GM12878 (cell line): ENCODE results near the gene CTSA. TPM values are rescaled to one million over a fixed set of nuclear protein-coding genes. Genes with fewer than 3 reads are reported as not detected.

Source experiments
- ATAC-seq: fragments of 200-7000 bp; cut with Tn5 transposase; 3 replicates; pipeline ENCODE4 v1.9.1; 2020; ENCODE audit warnings: mild to moderate bottlenecking, moderate library complexity
- BruUV-seq: library from RNA; stranded (reverse); fragments of 400-500 nt; replicated peaks from 2 replicates; lab custom pipeline; 2021; lab: Mats Ljungman, UMichigan
- CTCF ChIA-PET: fragments of 300-600 bp; sonication (Branson Sonifier 250); formaldehyde crosslinking; extraction: SDS; loops from one replicate; lab custom pipeline; 2021; ENCODE audit warnings: inconsistent platforms; lab: Yijun Ruan, JAX
- POLR2A ChIA-PET: fragments of 350-600 bp; formaldehyde crosslinking; extraction: SDS; loops from one replicate; lab custom pipeline; 2021; ENCODE audit warnings: inconsistent platforms; lab: Charles Lee
- RAD21 ChIA-PET: fragments of 300-600 bp; sonication (Branson Sonifier 250); formaldehyde crosslinking; loops from one replicate; lab custom pipeline; 2023; ENCODE audit warnings: antibody characterized with exemption; ENCODE audit not compliant: unreplicated experiment; lab: Charles Lee
- SMC1A ChIA-PET: fragments of 300-600 bp; sonication (Branson Sonifier 250); formaldehyde crosslinking; loops from one replicate; lab custom pipeline; 2023; ENCODE audit not compliant: unreplicated experiment, uncharacterized antibody; lab: Charles Lee
- DNase-seq: peaks from one replicate; pipeline ENCODE4 v3.0.0-alpha.2; 2011; ENCODE audit warnings: low read depth, low spot score
- FAIRE-seq: peaks from 3 replicates; lab custom pipeline; 2011; peaks lifted over from hg19 to GRCh38; lab: Jason Lieb, UNC
- H2AFZ ChIP-seq: 2 replicates; pipeline ENCODE4 v1.6.0; 2011; ENCODE audit warnings: low read depth, low read length, control low read depth; ENCODE audit not compliant: control insufficient read depth
- H3K27ac ChIP-seq: 2 replicates; pipeline ENCODE4 v1.5.1; 2011; ENCODE audit warnings: control low read depth; ENCODE audit not compliant: control insufficient read depth, insufficient read depth
- H3K27me3 ChIP-seq, 2 experiments: replicated peaks in 1 of 2; 2 replicates each; pipeline versions ENCODE4 v1.6.0 to v1.6.1; 2011; ENCODE audit warnings: low read length in 1 of 2; ENCODE audit not compliant: control insufficient read depth in 2 of 2, insufficient read depth in 2 of 2
- H3K36me3 ChIP-seq, 2 experiments: 2 replicates each; pipeline ENCODE4 v1.5.1; 2011; ENCODE audit warnings: low read length in 1 of 2; ENCODE audit not compliant: control insufficient read depth in 2 of 2, insufficient read depth in 2 of 2
- H3K4me1 ChIP-seq: 2 replicates; pipeline ENCODE4 v1.6.1; 2011; ENCODE audit warnings: mild to moderate bottlenecking, low read length, moderate library complexity, mixed read lengths; ENCODE audit not compliant: control insufficient read depth, insufficient read depth
- H3K4me2 ChIP-seq: 2 replicates; pipeline ENCODE4 v1.6.0; 2011; ENCODE audit warnings: control low read depth; ENCODE audit not compliant: control insufficient read depth, insufficient read depth
- H3K4me3 ChIP-seq: fragments of 200-600 bp; sonication (generic); 2 replicates; pipeline ENCODE4 v1.5.1; 2016
- H3K79me2 ChIP-seq: 2 replicates; pipeline ENCODE4 v1.6.0; 2011; ENCODE audit warnings: low read length; ENCODE audit not compliant: control insufficient read depth, insufficient read depth
- H3K9ac ChIP-seq: 2 replicates; pipeline ENCODE4 v1.8.0; 2011; ENCODE audit warnings: low read length, control low read depth, mixed read lengths; ENCODE audit not compliant: control insufficient read depth, insufficient read depth
- H3K9me3 ChIP-seq: replicated peaks from 3 replicates; pipeline ENCODE4 v1.5.1; 2011; ENCODE audit warnings: mild to moderate bottlenecking, low read length; ENCODE audit not compliant: control insufficient read depth, insufficient read depth
- H4K20me1 ChIP-seq: 2 replicates; pipeline ENCODE4 v1.6.0; 2011; ENCODE audit not compliant: control insufficient read depth, insufficient read depth
- ASH2L ChIP-seq: fragments of 300-600, 200-600 bp; sonication (generic); IDR thresholded peaks from 2 replicates; pipeline ENCODE4 v1.6.1; 2017; ENCODE audit warnings: low read depth, mild to moderate bottlenecking, borderline replicate concordance
- HCFC1 ChIP-seq: fragments of 150-350 bp; IDR thresholded peaks from 2 replicates; pipeline ENCODE4 v1.6.1; 2014; ENCODE audit warnings: low read length
- JUNB ChIP-seq: IDR thresholded peaks from 2 replicates; pipeline ENCODE4 v1.6.1; 2016; ENCODE audit warnings: antibody characterized with exemption, mild to moderate bottlenecking
- KDM1A ChIP-seq: fragments of 200-600 bp; sonication (generic); IDR thresholded peaks from 2 replicates; pipeline ENCODE4 v1.6.1; 2016; ENCODE audit warnings: borderline replicate concordance
- KLF5 ChIP-seq: fragments of 450-650 bp; IDR thresholded peaks from 2 replicates; pipeline ENCODE4 v1.6.1; 2014; ENCODE audit warnings: mild to moderate bottlenecking; ENCODE audit not compliant: partially characterized antibody
- POLR2AphosphoS2 ChIP-seq: IDR thresholded peaks from 2 replicates; pipeline ENCODE4 v1.6.1; 2011; ENCODE audit warnings: low read depth, mild to moderate bottlenecking, low read length, improper control_type of control experiment, moderate library complexity
- POLR2AphosphoS5 ChIP-seq: IDR thresholded peaks from 2 replicates; pipeline ENCODE4 v1.6.1; 2011; ENCODE audit warnings: mild to moderate bottlenecking, low read length, inconsistent platforms
- RELB ChIP-seq: fragments of 450-650 bp; IDR thresholded peaks from 2 replicates; pipeline ENCODE4 v1.6.1; 2017; ENCODE audit warnings: low read depth, mild to moderate bottlenecking, moderate library complexity
- SMAD5 ChIP-seq: IDR thresholded peaks from 2 replicates; pipeline ENCODE4 v1.6.1; 2016; ENCODE audit warnings: antibody characterized with exemption, low read depth
- SMC3 ChIP-seq: IDR thresholded peaks from 2 replicates; pipeline ENCODE4 v1.6.1; 2011; ENCODE audit warnings: low read length, improper control_type of control experiment, borderline replicate concordance
- STAT1 ChIP-seq: fragments of 450-650 bp; conservative IDR thresholded peaks from 2 replicates; pipeline ENCODE4 v1.6.1; 2014; ENCODE audit warnings: antibody characterized with exemption, mild to moderate bottlenecking
- TCF12 ChIP-seq: IDR thresholded peaks from 2 replicates; pipeline ENCODE4 v1.6.1; 2011; ENCODE audit warnings: low read depth, mild to moderate bottlenecking, low read length
- TCF7 ChIP-seq: IDR thresholded peaks from 2 replicates; pipeline ENCODE4 v1.6.1; 2014; ENCODE audit warnings: antibody characterized with exemption, borderline replicate concordance
- ZNF24 ChIP-seq: fragments of 450-650 bp; IDR thresholded peaks from 2 replicates; pipeline ENCODE4 v1.6.1; 2017; ENCODE audit warnings: antibody characterized with exemption, mild to moderate bottlenecking
- ZNF592 ChIP-seq: fragments of 450-650 bp; IDR thresholded peaks from 2 replicates; pipeline ENCODE4 v1.6.1; 2017; ENCODE audit warnings: mild to moderate bottlenecking, moderate library complexity
- WGBS: methylation state at CpG from one replicate; pipeline ENCODE4 v1.1.6; 2016; ENCODE audit warnings: low lambda C conversion rate; ENCODE audit not compliant: insufficient replicate concordance, insufficient coverage; ENCODE audit errors: missing lambda C conversion rate; 5-methylcytosine and 5-hydroxymethylcytosine counted together
- in situ Hi-C: fragments of 300-500 bp; cut with MboI; formaldehyde crosslinking; loops from 9 replicates; pipeline ENCODE4 v1.14.3; 2018; ENCODE audit warnings: mixed read lengths
- intact Hi-C: fragments of 100-400 bp; cut with micrococcal nuclease; formaldehyde crosslinking; loops from one replicate; pipeline ENCODE4 v1.14.2; 2022; ENCODE audit not compliant: unreplicated experiment
- polyA plus RNA-seq, 11 experiments: library from polyadenylated mRNA; depleted of rRNA in 4 of 11; unstranded in 6 of 11; stranded (reverse) in 5 of 11; fragments of >200 nt; fragmentation: Nextera tagmentation in 4 of 11; fragmentation: Illumina TruSeq in 1 of 11; extraction: Ambion mirVana in 4 of 11; extraction: Trizol in 1 of 11; gene quantifications; 1 replicate in 1 of 11; 2 replicates in 10 of 11; pipeline versions ENCODE4 v1.2.1 to v1.2.3, GENCODE V29; 2011 to 2016; ENCODE audit warnings: inconsistent platforms in 2 of 11, missing spikeins in 2 of 11, low read depth in 1 of 11
- total RNA-seq, 4 experiments: library from RNA; depleted of rRNA in 3 of 4; stranded (reverse); fragments of >200 nt in 3 of 4; fragmentation: Illumina TruSeq in 1 of 4; extraction: Trizol in 1 of 4; gene quantifications; 2 replicates each; pipeline versions ENCODE4 v1.2.1 to v1.2.3, GENCODE V29; 2013 to 2021
- TF ChIP-seq, protein P1 (sequence below): fragments of 450-650 bp; IDR thresholded peaks from 2 replicates; pipeline ENCODE4 v1.6.1; 2016; ENCODE audit warnings: mild to moderate bottlenecking, moderate library complexity, borderline replicate concordance

Gene CTSA
- total and polyA plus RNA-seq, 10 of the 15 experiments (the other 5 are each of a cell fraction or from before 2014, with no cell fraction given), result 7.1 to 67.0 (median 36.2) TPM

- in situ Hi-C loops, result no loop called here
- ATAC-seq (no peak), FAIRE-seq (no peak), DNase-seq (no peak)
- H3K9me3 ChIP-seq, result no peaks in the 10 kb centered on the region
- H3K79me2 ChIP-seq, result no peaks in the 10 kb centered on the region
- ChIA-PET POLR2A (interaction anchor here (1.1 kb wide), 1 partner anchor 13 kb away, joined by 3 read pairs; no protein-coding TSS in a partner anchor), CTCF (no interaction called here), SMC1A (no interaction called here), RAD21 (no interaction called here)
- H2AFZ ChIP-seq, result no peak overlapping the region
- no peak overlapping the region for H3K9ac ChIP-seq
- H3K27ac ChIP-seq, result no peak overlapping the region
- intact Hi-C loops, result no loop called here
- H4K20me1 ChIP-seq, result no peaks in the 10 kb centered on the region
- H3K4me2 ChIP-seq, result no peak overlapping the region
- 76% methylated on average over 2 of the region's 2 CpGs for WGBS
- no TSS peak for BruUV-seq
- peaks cover 9% of the 10 kb centered on the region for H3K4me1 ChIP-seq
- peaks cover 0 to 4% of the 10 kb centered on the region in 2 experiments; a peak in 2 of 4 replicates for H3K36me3 ChIP-seq
- H3K4me3 ChIP-seq, result no peak overlapping the region
- no peaks in the 10 kb centered on the region for H3K27me3 ChIP-seq
- TF ChIP-seq SMC3 (no peak), TCF12 (no peak), POLR2AphosphoS2 (no peak), ZNF592 (no peak), ASH2L (no peak), TCF7 (no peak), HCFC1 (no peak), KDM1A (no peak), STAT1 (no peak), POLR2AphosphoS5 (no peak), KLF5 (no peak), JUNB (no peak), ZNF24 (no peak), RELB (no peak), SMAD5 (no peak)
- TF ChIP-seq, protein P1, sequence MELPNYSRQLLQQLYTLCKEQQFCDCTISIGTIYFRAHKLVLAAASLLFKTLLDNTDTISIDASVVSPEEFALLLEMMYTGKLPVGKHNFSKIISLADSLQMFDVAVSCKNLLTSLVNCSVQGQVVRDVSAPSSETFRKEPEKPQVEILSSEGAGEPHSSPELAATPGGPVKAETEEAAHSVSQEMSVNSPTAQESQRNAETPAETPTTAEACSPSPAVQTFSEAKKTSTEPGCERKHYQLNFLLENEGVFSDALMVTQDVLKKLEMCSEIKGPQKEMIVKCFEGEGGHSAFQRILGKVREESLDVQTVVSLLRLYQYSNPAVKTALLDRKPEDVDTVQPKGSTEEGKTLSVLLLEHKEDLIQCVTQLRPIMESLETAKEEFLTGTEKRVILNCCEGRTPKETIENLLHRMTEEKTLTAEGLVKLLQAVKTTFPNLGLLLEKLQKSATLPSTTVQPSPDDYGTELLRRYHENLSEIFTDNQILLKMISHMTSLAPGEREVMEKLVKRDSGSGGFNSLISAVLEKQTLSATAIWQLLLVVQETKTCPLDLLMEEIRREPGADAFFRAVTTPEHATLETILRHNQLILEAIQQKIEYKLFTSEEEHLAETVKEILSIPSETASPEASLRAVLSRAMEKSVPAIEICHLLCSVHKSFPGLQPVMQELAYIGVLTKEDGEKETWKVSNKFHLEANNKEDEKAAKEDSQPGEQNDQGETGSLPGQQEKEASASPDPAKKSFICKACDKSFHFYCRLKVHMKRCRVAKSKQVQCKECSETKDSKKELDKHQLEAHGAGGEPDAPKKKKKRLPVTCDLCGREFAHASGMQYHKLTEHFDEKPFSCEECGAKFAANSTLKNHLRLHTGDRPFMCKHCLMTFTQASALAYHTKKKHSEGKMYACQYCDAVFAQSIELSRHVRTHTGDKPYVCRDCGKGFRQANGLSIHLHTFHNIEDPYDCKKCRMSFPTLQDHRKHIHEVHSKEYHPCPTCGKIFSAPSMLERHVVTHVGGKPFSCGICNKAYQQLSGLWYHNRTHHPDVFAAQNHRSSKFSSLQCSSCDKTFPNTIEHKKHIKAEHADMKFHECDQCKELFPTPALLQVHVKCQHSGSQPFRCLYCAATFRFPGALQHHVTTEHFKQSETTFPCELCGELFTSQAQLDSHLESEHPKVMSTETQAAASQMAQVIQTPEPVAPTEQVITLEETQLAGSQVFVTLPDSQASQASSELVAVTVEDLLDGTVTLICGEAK, result no peak
Measured at GRCh38 chr20:45897289-45897688, 6.2 kb downstream of the CTSA start.
